HepG2 (cell line): ENCODE data around the gene DUSP12. TPM values are rescaled to one million over a fixed set of nuclear protein-coding genes. Genes with fewer than 3 reads are reported as not detected.
A peak's percentile ranks its signal among the peaks of the same experiment; 100 is the strongest.
"Not testable (repeated sequence)": the region's sequence is repeated elsewhere in the genome, so short reads cannot be mapped to it uniquely, and the experiment has no call there.

Experiments used
- ATAC-seq: fragments of 200-7000 bp; cut with Tn5 transposase; 3 replicates; pipeline ENCODE4 v1.9.1; 2020; ENCODE audit warnings: mild to moderate bottlenecking, moderate library complexity
- BruUV-seq: library from RNA; stranded (reverse); fragments of 400-500 nt; replicated peaks from 2 replicates; lab custom pipeline; 2021; lab: Mats Ljungman, UMichigan
- CTCF ChIA-PET: fragments of 300-600 bp; formaldehyde crosslinking; extraction: SDS; loops from one replicate; lab custom pipeline; 2021; ENCODE audit warnings: low total read pairs, inconsistent platforms, low intra/inter-chr PET ratio; lab: Yijun Ruan, JAX
- POLR2A ChIA-PET: fragments of 350-600 bp; sonication (Branson Sonifier 250); formaldehyde crosslinking; loops from one replicate; lab custom pipeline; 2020; ENCODE audit warnings: antibody characterized with exemption, inconsistent platforms; lab: Yijun Ruan, JAX
- DNase-seq: peaks from one replicate; pipeline ENCODE4 v3.0.0-alpha.2; 2015; ENCODE audit warnings: low spot score
- FAIRE-seq: peaks from 3 replicates; lab custom pipeline; 2011; peaks lifted over from hg19 to GRCh38; lab: Jason Lieb, UNC
- H2AFZ ChIP-seq: one replicate; pipeline ENCODE4 v1.6.1; 2011; ENCODE audit warnings: low read length, inconsistent platforms
- H3K27ac ChIP-seq: fragments of 300-600 bp; 3 replicates; pipeline ENCODE4 v1.8.0; 2011; ENCODE audit warnings: mixed run types, mild to moderate bottlenecking, mixed read lengths, low read length, inconsistent platforms; ENCODE audit not compliant: insufficient read depth; ENCODE audit errors: extremely low read length
- H3K27me3 ChIP-seq, 2 experiments: fragments of 200-600 bp in 1 of 2; 2 replicates in 1 of 2; 3 replicates in 1 of 2; pipeline versions ENCODE4 v1.6.0 to v1.8.0; 2011; ENCODE audit warnings: low read length in 2 of 2, mild to moderate bottlenecking in 2 of 2, moderate library complexity in 2 of 2, inconsistent platforms in 1 of 2; ENCODE audit not compliant: insufficient read depth in 2 of 2, control insufficient read depth in 1 of 2
- H3K36me3 ChIP-seq, 2 experiments: fragments of 200-600 bp in 1 of 2; replicated peaks in 1 of 2; 2 replicates in 1 of 2; 3 replicates in 1 of 2; pipeline versions ENCODE4 v1.5.1 to v1.8.0; 2011; ENCODE audit warnings: low read length in 2 of 2, inconsistent platforms in 1 of 2; ENCODE audit not compliant: insufficient read depth in 2 of 2, control insufficient read depth in 1 of 2
- H3K4me1 ChIP-seq: 2 replicates; pipeline ENCODE4 v1.5.1; 2012; ENCODE audit warnings: low read length, inconsistent platforms; ENCODE audit not compliant: insufficient read depth
- H3K4me2 ChIP-seq: 2 replicates; pipeline ENCODE4 v1.6.0; 2011; ENCODE audit warnings: low read depth, low read length, inconsistent platforms
- H3K4me3 ChIP-seq, 3 experiments: fragments of 200-600 bp in 1 of 3; sonication (generic), shearing (Covaris generic) in 1 of 3; replicated peaks in 1 of 3; 2 replicates each; pipeline ENCODE4 v1.5.1; 2011 to 2016; ENCODE audit warnings: low read length in 3 of 3, inconsistent platforms in 2 of 3, low read depth in 2 of 3, mild to moderate bottlenecking in 2 of 3, control low read depth in 1 of 3, mixed read lengths in 1 of 3; ENCODE audit not compliant: insufficient read depth in 1 of 3
- H3K79me2 ChIP-seq: one replicate; pipeline ENCODE4 v1.6.1; 2011; ENCODE audit warnings: low read length, inconsistent platforms; ENCODE audit not compliant: insufficient read depth
- H3K9ac ChIP-seq: 2 replicates; pipeline ENCODE4 v1.6.0; 2011; ENCODE audit warnings: mild to moderate bottlenecking, low read depth, low read length, inconsistent platforms; ENCODE audit not compliant: insufficient read depth
- H3K9me3 ChIP-seq: 2 replicates; pipeline ENCODE4 v1.5.1; 2012; ENCODE audit warnings: mild to moderate bottlenecking, low read length
- H4K20me1 ChIP-seq: 2 replicates; pipeline ENCODE4 v1.6.0; 2011; ENCODE audit warnings: inconsistent platforms, mild to moderate bottlenecking, low read length, moderate library complexity; ENCODE audit not compliant: insufficient read depth
- ARNT2 ChIP-seq: sonication (generic); formaldehyde crosslinking; IDR thresholded peaks from 2 replicates; pipeline ENCODE4 v1.8.0; 2022; ENCODE audit warnings: mild to moderate bottlenecking, low read depth, missing genetic modification reagents, moderate library complexity
- HNRNPL ChIP-seq: fragments of 200-400 bp; formaldehyde crosslinking; IDR thresholded peaks from 2 replicates; pipeline ENCODE4 v1.6.1; 2017; ENCODE audit warnings: mild to moderate bottlenecking, low read depth, low read length
- SIX4 ChIP-seq: sonication (generic); formaldehyde crosslinking; IDR thresholded peaks from 2 replicates; pipeline ENCODE4 v1.4.0; 2020; ENCODE audit warnings: missing genetic modification reagents
- TBP ChIP-seq: sonication (generic); formaldehyde crosslinking; IDR thresholded peaks from 2 replicates; pipeline ENCODE4 v1.5.0; 2020; ENCODE audit warnings: missing genetic modification reagents
- ZNF292 ChIP-seq: sonication (generic); formaldehyde crosslinking; IDR thresholded peaks from 2 replicates; pipeline ENCODE4 v1.8.1; 2022; ENCODE audit warnings: mild to moderate bottlenecking, low read depth, missing genetic modification reagents, borderline replicate concordance
- ZNF549 ChIP-seq: sonication (generic); formaldehyde crosslinking; IDR thresholded peaks from 2 replicates; pipeline ENCODE4 v1.5.0; 2020; ENCODE audit warnings: missing genetic modification reagents
- ZNF574 ChIP-seq: sonication (generic); formaldehyde crosslinking; IDR thresholded peaks from 2 replicates; pipeline ENCODE4 v1.4.0; 2020; ENCODE audit warnings: missing genetic modification reagents
- WGBS: methylation state at CpG from one replicate; pipeline ENCODE4 v1.1.6; 2017; ENCODE audit warnings: low lambda C conversion rate; 5-methylcytosine and 5-hydroxymethylcytosine counted together
- in situ Hi-C: cut with HindIII; loops from 2 replicates; pipeline ENCODE4 v1.10.0; 2017; ENCODE audit warnings: low pct_unique_long_range_greater_than_20kb; ENCODE audit not compliant: extremely low pct_ligation_motif_present
- intact Hi-C: fragments of 100-400 bp; cut with micrococcal nuclease; formaldehyde crosslinking; loops from one replicate; pipeline ENCODE4 v1.10.0; 2022; ENCODE audit not compliant: unreplicated experiment
- polyA plus RNA-seq, 8 experiments: library from polyadenylated mRNA; depleted of rRNA in 3 of 8; stranded (reverse) in 7 of 8; unstranded in 1 of 8; fragments of >200 nt; fragmentation: Illumina TruSeq in 4 of 8; extraction: Trizol in 4 of 8; gene quantifications; 2 replicates each; pipeline versions ENCODE4 v1.2.1 to v1.2.3, GENCODE V29; 2011 to 2016; ENCODE audit warnings: low read depth in 4 of 8, missing spikeins in 1 of 8, mixed read lengths in 1 of 8; ENCODE audit not compliant: insufficient read depth in 1 of 8
- total RNA-seq, 5 experiments: library from RNA; depleted of rRNA; stranded (reverse); fragments of >200 nt; fragmentation: Illumina TruSeq; extraction: Trizol; gene quantifications; 2 replicates each; pipeline ENCODE4 v1.2.3, GENCODE V29; 2016; ENCODE audit warnings: low read depth in 1 of 5
- TF ChIP-seq, protein P1 (sequence below): sonication (generic); formaldehyde crosslinking; IDR thresholded peaks from 2 replicates; pipeline ENCODE4 v1.5.0; 2020; ENCODE audit warnings: missing genetic modification reagents
- TF ChIP-seq, protein P2 (sequence below): IDR thresholded peaks from 2 replicates; pipeline ENCODE4 v1.6.1; 2012; ENCODE audit warnings: inconsistent platforms

DUSP12 gene
- total and polyA plus RNA-seq, 2 of the 13 experiments (the other 11 are each of a cell fraction or from before 2014, with no cell fraction given): 36.7 to 37.1 TPM

GRCh38 chr1:161725258-161725907, 24.2 kb upstream of the DUSP12 start:
- CTCF ChIA-PET, H3K36me3 ChIP-seq, FAIRE-seq, H4K20me1 ChIP-seq, H3K9me3 ChIP-seq, intact Hi-C loops, H3K79me2 ChIP-seq, H3K27ac ChIP-seq, ATAC-seq, BruUV-seq, H3K9ac ChIP-seq, in situ Hi-C loops, H2AFZ ChIP-seq, DNase-seq: not testable (repeated sequence)
- peaks cover 19% of the 10 kb centered on the region for H3K4me1 ChIP-seq
- H3K4me3 ChIP-seq: peak overlapping the region; percentile 62 to 84 (median 69)
- H3K27me3 ChIP-seq: peaks cover 3 to 44% of the 10 kb centered on the region in 2 experiments; a peak in 4 of 5 replicates
- H3K4me2 ChIP-seq: peak overlapping the region; percentile 97
- 0 out of 2 replicates have a peak, but pooled peaks have one; percentile 1 for TF ChIP-seq ZNF292 (CRISPR knock-in tag)
- POLR2A ChIA-PET: interaction anchor here (0.8 to 2.5 kb wide), 2 partner anchors 23 to 24 kb away, joined by 3 to 15 read pairs; partner anchors contain the start of gene DUSP12
- WGBS: 71% methylated on average over 15 of the region's 22 CpGs

DNA sequence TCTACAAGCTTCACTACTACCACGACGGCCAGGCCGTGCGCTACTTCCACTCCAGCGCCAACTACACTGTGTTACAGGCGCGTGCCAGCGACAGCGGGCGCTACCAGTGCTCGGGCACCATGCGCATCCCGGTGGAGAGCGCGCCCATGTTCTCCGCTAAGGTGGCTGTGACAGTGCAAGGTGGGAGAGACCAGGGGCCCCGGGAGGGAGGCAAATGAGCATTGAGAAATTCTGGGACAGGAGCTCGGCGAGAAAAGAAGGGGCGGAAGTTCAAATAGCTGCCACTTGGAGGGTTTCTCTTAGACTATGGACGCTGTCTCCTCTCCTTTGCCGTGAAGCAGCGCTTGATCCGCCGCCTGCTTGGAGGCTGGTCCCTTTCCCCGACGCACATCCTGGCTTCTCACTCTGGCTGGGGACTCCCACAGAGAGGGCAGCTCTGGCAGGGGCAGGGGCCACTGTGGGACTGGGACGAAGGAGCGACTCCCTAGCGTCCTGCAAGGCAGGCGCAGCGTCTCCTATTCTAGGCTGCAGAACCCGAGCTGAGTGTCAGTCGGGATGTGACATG, 23.6 kb upstream of the DUSP12 start:
- Histone ChIP-seq H4K20me1 (no peaks in the 10 kb centered on the region), H3K36me3 (no peaks in the 10 kb centered on the region), H2AFZ (peak overlapping the region; percentile 35), H3K4me1 (peaks cover 19% of the 10 kb centered on the region), H3K4me2 (peak overlapping the region; percentile 97), H3K9me3 (no peaks in the 10 kb centered on the region), H3K27me3 (peaks cover 3 to 45% of the 10 kb centered on the region in 2 experiments; a peak in 4 of 5 replicates), H3K27ac (no peak overlapping the region), H3K9ac (peak overlapping the region; percentile 56; the same call in 1 of the 2 replicates), H3K79me2 (no peaks in the 10 kb centered on the region), H3K4me3 (peak overlapping the region; percentile 62 to 84 (median 69))
- WGBS: 5% methylated on average over 19 of the region's 34 CpGs
- intact Hi-C loops: no loop called here
- no TSS peak for BruUV-seq
- ChIA-PET CTCF (no interaction called here), POLR2A (interaction anchor here (0.7 to 2.5 kb wide), 5 partner anchors 10 to 114 kb away, joined by 3 to 15 read pairs (median 3); partner anchors contain the start of gene DUSP12)
- in situ Hi-C loops: no loop called here
- ATAC-seq (peak; percentile 70), FAIRE-seq (no peak), DNase-seq (peak; percentile 23)
- TF ChIP-seq, protein P1, sequence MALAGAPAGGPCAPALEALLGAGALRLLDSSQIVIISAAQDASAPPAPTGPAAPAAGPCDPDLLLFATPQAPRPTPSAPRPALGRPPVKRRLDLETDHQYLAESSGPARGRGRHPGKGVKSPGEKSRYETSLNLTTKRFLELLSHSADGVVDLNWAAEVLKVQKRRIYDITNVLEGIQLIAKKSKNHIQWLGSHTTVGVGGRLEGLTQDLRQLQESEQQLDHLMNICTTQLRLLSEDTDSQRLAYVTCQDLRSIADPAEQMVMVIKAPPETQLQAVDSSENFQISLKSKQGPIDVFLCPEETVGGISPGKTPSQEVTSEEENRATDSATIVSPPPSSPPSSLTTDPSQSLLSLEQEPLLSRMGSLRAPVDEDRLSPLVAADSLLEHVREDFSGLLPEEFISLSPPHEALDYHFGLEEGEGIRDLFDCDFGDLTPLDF (CRISPR knock-in tag): no peak
- TF ChIP-seq SIX4 (CRISPR knock-in tag): no peak
- TF ChIP-seq ZNF574 (CRISPR knock-in tag): peak; percentile 26; the same call in 1 of the 2 replicates
- TF ChIP-seq TBP (CRISPR knock-in tag): no peak
- peak; percentile 80; the same call in 1 of the 2 replicates for TF ChIP-seq HNRNPL
- TF ChIP-seq ZNF549 (CRISPR knock-in tag): no peak
- TF ChIP-seq, protein P2, sequence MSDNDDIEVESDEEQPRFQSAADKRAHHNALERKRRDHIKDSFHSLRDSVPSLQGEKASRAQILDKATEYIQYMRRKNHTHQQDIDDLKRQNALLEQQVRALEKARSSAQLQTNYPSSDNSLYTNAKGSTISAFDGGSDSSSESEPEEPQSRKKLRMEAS: peak; percentile 32
- no peak for TF ChIP-seq ARNT2 (CRISPR knock-in tag)
